T-cell (primary cell): ENCODE results near the gene CBLC. TPM values are rescaled to one million over a fixed set of nuclear protein-coding genes. Genes with fewer than 3 reads are reported as not detected.

Source experiments
- ATAC-seq, 4 experiments: fragments of 200-7000 bp in 3 of 4; fragments of 150-1000 bp in 1 of 4; cut with Tn5 transposase; replicated peaks in 1 of 4; 1 replicate in 3 of 4; 2 replicates in 1 of 4; pipeline ENCODE4 v1.10.0; 2021; ENCODE audit warnings: moderate library complexity in 3 of 4, mild to moderate bottlenecking in 2 of 4, moderate number of reproducible peaks in 1 of 4
- CTCF ChIA-PET, 2 donors: fragments of 300-600 bp; sonication (Branson Sonifier 250); formaldehyde crosslinking; loops; one replicate each; lab custom pipeline; 2022; ENCODE audit warnings: antibody characterized with exemption in 2 of 2; lab: Charles Lee
- POLR2A ChIA-PET, 2 donors: fragments of 300-600 bp; sonication (Branson Sonifier 250); formaldehyde crosslinking; loops; one replicate each; lab custom pipeline; 2022; ENCODE audit warnings: antibody characterized with exemption in 2 of 2; lab: Charles Lee
- DNase-seq, 35 experiments: peaks; one replicate each; pipeline versions ENCODE4 v3.0.0 to v3.0.0-alpha.2; 2013 to 2023
- H3K27ac ChIP-seq: one replicate; pipeline ENCODE4 v1.5.1; 2013; ENCODE audit warnings: low read length
- H3K27me3 ChIP-seq, 2 experiments: replicated peaks in 1 of 2; 1 replicate in 1 of 2; 2 replicates in 1 of 2; pipeline versions ENCODE4 v1.6.1 to v1.7.0; 2013; ENCODE audit warnings: low read length in 1 of 2, mixed read lengths in 1 of 2; ENCODE audit not compliant: control insufficient read depth in 2 of 2, insufficient read depth in 2 of 2; ENCODE audit errors: extremely low read depth in 1 of 2
- H3K36me3 ChIP-seq, 2 donors: 1 replicate in 1 of 2; 2 replicates in 1 of 2; pipeline versions ENCODE4 v1.6.1 to v1.7.0; 2013; ENCODE audit warnings: low read length in 1 of 2; ENCODE audit not compliant: control insufficient read depth in 2 of 2, insufficient read depth in 1 of 2; ENCODE audit errors: extremely low read depth in 1 of 2
- H3K4me1 ChIP-seq, 2 experiments: 1 replicate in 1 of 2; 2 replicates in 1 of 2; pipeline versions ENCODE4 v1.6.1 to v1.7.0; 2013; ENCODE audit warnings: low read length in 2 of 2, mixed read lengths in 1 of 2; ENCODE audit not compliant: insufficient read depth in 2 of 2, control insufficient read depth in 1 of 2; ENCODE audit errors: extremely low read depth in 1 of 2
- H3K4me3 ChIP-seq, 2 donors: 1 replicate in 1 of 2; 2 replicates in 1 of 2; pipeline versions ENCODE4 v1.5.1 to v1.7.0; 2013; ENCODE audit warnings: mild to moderate bottlenecking in 2 of 2, low read length in 1 of 2, moderate library complexity in 1 of 2; ENCODE audit not compliant: control insufficient read depth in 1 of 2; ENCODE audit errors: extremely low read depth in 1 of 2
- H3K9me3 ChIP-seq: 2 replicates; pipeline ENCODE4 v1.7.0; 2013
- H3K27ac Mint-ChIP-seq, 2 donors: one replicate each; pipeline ENCODE4 v1.8.0; 2020 to 2021; ENCODE audit warnings: mild to moderate bottlenecking in 2 of 2, mixed read lengths in 2 of 2
- H3K27me3 Mint-ChIP-seq, 2 donors: one replicate each; pipeline ENCODE4 v1.8.0; 2021 to 2022; ENCODE audit warnings: mixed read lengths in 2 of 2
- H3K36me3 Mint-ChIP-seq: one replicate; pipeline ENCODE4 v1.8.0; 2021; ENCODE audit warnings: mixed read lengths
- H3K4me1 Mint-ChIP-seq, 3 donors: one replicate each; pipeline ENCODE4 v1.8.0; 2020 to 2022; ENCODE audit warnings: mixed read lengths in 3 of 3, mild to moderate bottlenecking in 1 of 3
- H3K4me3 Mint-ChIP-seq, 3 donors: one replicate each; pipeline ENCODE4 v1.8.0; 2020 to 2022; ENCODE audit warnings: mild to moderate bottlenecking in 3 of 3, mixed read lengths in 3 of 3, moderate library complexity in 3 of 3
- H3K9me3 Mint-ChIP-seq, 3 donors: one replicate each; pipeline ENCODE4 v1.8.0; 2020 to 2022; ENCODE audit warnings: mixed read lengths in 3 of 3
- WGBS: methylation state at CpG from one replicate; pipeline ENCODE4 v1.1.5; 2013; ENCODE audit warnings: missing lambda C conversion rate; ENCODE audit not compliant: insufficient coverage; 5-methylcytosine and 5-hydroxymethylcytosine counted together
- total RNA-seq, 35 experiments: library from RNA in 6 of 35; stranded (reverse) in 6 of 35; fragments of 120-200 nt in 1 of 35; gene quantifications; one replicate each; pipeline versions ENCODE4 v1.2.1 to v1.2.4 and lab custom pipeline; 2013 to 2026

The CBLC gene
- total RNA-seq, 5 donors from 2014 or later (not counting 1 experiment from before 2014, with no cell fraction given), result 0.25 to 0.30 TPM; not detected in 3

- no peak overlapping the region for H3K4me3 ChIP-seq
- Mint-ChIP-seq H3K36me3 (no peaks in the 10 kb centered on the region), H3K4me3 (no peak overlapping the region), H3K27me3 (no peaks in the 10 kb centered on the region), H3K27ac (no peak overlapping the region), H3K9me3 (no peaks in the 10 kb centered on the region), H3K4me1 (peaks cover 0 to 9% (median 4%) of the 10 kb centered on the region in 3 donors)
- ATAC-seq (no peak), DNase-seq (no peak)
- H3K27me3 ChIP-seq, result peaks cover 0 to 5% of the 10 kb centered on the region in 2 experiments
- no peaks in the 10 kb centered on the region for H3K9me3 ChIP-seq
- ChIA-PET CTCF (no interaction called here), POLR2A (no interaction called here)
- H3K36me3 ChIP-seq, result no peaks in the 10 kb centered on the region
- WGBS, result no CpG with 5 or more reads among the region's 1 CpG
- no peak overlapping the region for H3K27ac ChIP-seq
- peaks cover 0 to 8% of the 10 kb centered on the region in 2 experiments for H3K4me1 ChIP-seq
These were observed 43.3 kb upstream of the CBLC start for GRCh38 chr19:44734357-44734756.

- H3K4me1 ChIP-seq, result peaks cover 0 to 8% of the 10 kb centered on the region in 2 experiments
- Mint-ChIP-seq H3K9me3 (no peaks in the 10 kb centered on the region), H3K36me3 (no peaks in the 10 kb centered on the region), H3K4me3 (no peak overlapping the region), H3K4me1 (peaks cover 0 to 5% (median 4%) of the 10 kb centered on the region in 3 donors), H3K27me3 (no peaks in the 10 kb centered on the region), H3K27ac (no peak overlapping the region)
- ChIA-PET POLR2A (no interaction called here), CTCF (no interaction called here)
- H3K4me3 ChIP-seq, result no peak overlapping the region
- no peaks in the 10 kb centered on the region for H3K9me3 ChIP-seq
- DNase-seq (no peak), ATAC-seq (no peak)
- 17% methylated on average over 2 of the region's 5 CpGs for WGBS
- no peaks in the 10 kb centered on the region for H3K36me3 ChIP-seq
- no peak overlapping the region for H3K27ac ChIP-seq
- peaks cover 0 to 5% of the 10 kb centered on the region in 2 experiments for H3K27me3 ChIP-seq
These were observed 42.7 kb upstream of the CBLC start for GRCh38 chr19:44735011-44735410.

GRCh38 chr19:44737238-44738071 lies 40.2 kb upstream of the CBLC start:
- DNase-seq, result no peak
- Mint-ChIP-seq H3K4me3 (no peak overlapping the region), H3K27ac (no peak overlapping the region), H3K36me3 (no peaks in the 10 kb centered on the region), H3K27me3 (no peaks in the 10 kb centered on the region), H3K9me3 (no peaks in the 10 kb centered on the region), H3K4me1 (peaks cover 4 to 13% (median 5%) of the 10 kb centered on the region in 3 donors)
- no peak for ATAC-seq
- Histone ChIP-seq H3K27ac (no peak overlapping the region), H3K27me3 (no peaks in the 10 kb centered on the region), H3K9me3 (no peaks in the 10 kb centered on the region), H3K36me3 (no peaks in the 10 kb centered on the region), H3K4me1 (peaks cover 0 to 15% of the 10 kb centered on the region in 2 experiments), H3K4me3 (no peak overlapping the region)
- ChIA-PET CTCF (interaction anchor here (0.6 to 1.2 kb wide), 4 partner anchors 11 to 115 kb away, joined by 3 to 6 read pairs (median 6); no protein-coding TSS in a partner anchor), POLR2A (interaction anchor here in 1 of 2 donors (1.1 kb wide), 1 partner anchor 13 kb away, joined by 3 read pairs; no protein-coding TSS in a partner anchor)
- WGBS, result 82% methylated on average over 6 of the region's 13 CpGs

- H3K27ac ChIP-seq, result no peak overlapping the region
- no peak for ATAC-seq
These were observed 39.6 kb upstream of the CBLC start for GRCh38 chr19:44738136-44738535.

GRCh38 chr19:44738603-44739558 lies 38.8 kb upstream of the CBLC start:
- no peak overlapping the region for H3K27ac Mint-ChIP-seq
- Histone ChIP-seq H3K9me3 (no peaks in the 10 kb centered on the region), H3K4me1 (peaks cover 0 to 15% of the 10 kb centered on the region in 2 experiments), H3K4me3 (no peak overlapping the region), H3K36me3 (no peaks in the 10 kb centered on the region), H3K27ac (no peak overlapping the region), H3K27me3 (no peaks in the 10 kb centered on the region)
- no peak overlapping the region for H3K4me3 Mint-ChIP-seq
- WGBS, result 68% methylated on average over 7 of the region's 11 CpGs
- H3K4me1 Mint-ChIP-seq, result peaks cover 4 to 19% (median 9%) of the 10 kb centered on the region in 3 donors
- DNase-seq (no peak), ATAC-seq (no peak)
- no peaks in the 10 kb centered on the region for H3K27me3 Mint-ChIP-seq
- H3K9me3 Mint-ChIP-seq, result no peaks in the 10 kb centered on the region
- no peaks in the 10 kb centered on the region for H3K36me3 Mint-ChIP-seq
- CTCF ChIA-PET, result interaction anchor here in 1 of 2 donors (0.7 to 1.3 kb wide), 3 partner anchors 13 to 50 kb away, joined by 3 to 6 read pairs (median 4); no protein-coding TSS in a partner anchor
- POLR2A ChIA-PET, result interaction anchor here in 1 of 2 donors (1.1 kb wide), 1 partner anchor 15 kb away, joined by 3 read pairs; no protein-coding TSS in a partner anchor

More at GRCh38 chr19:44738136-44738535, 39.6 kb upstream of the CBLC start:
- peaks cover 4 to 19% (median 9%) of the 10 kb centered on the region in 3 donors for H3K4me1 Mint-ChIP-seq
- ChIA-PET CTCF (interaction anchor here (0.6 to 1.3 kb wide), 3 partner anchors 12 to 42 kb away, joined by 3 to 6 read pairs (median 6); no protein-coding TSS in a partner anchor), POLR2A (interaction anchor here in 1 of 2 donors (1.1 kb wide), 1 partner anchor 14 kb away, joined by 3 read pairs; no protein-coding TSS in a partner anchor)
- no CpG with 5 or more reads among the region's 2 CpGs for WGBS
- H3K9me3 Mint-ChIP-seq, result no peaks in the 10 kb centered on the region
- no peak for DNase-seq
- Histone ChIP-seq H3K27me3 (no peaks in the 10 kb centered on the region), H3K9me3 (no peaks in the 10 kb centered on the region), H3K36me3 (no peaks in the 10 kb centered on the region), H3K4me1 (peaks cover 0 to 15% of the 10 kb centered on the region in 2 experiments), H3K4me3 (no peak overlapping the region)
- H3K27me3 Mint-ChIP-seq, result no peaks in the 10 kb centered on the region
- H3K36me3 Mint-ChIP-seq, result no peaks in the 10 kb centered on the region
- no peak overlapping the region for H3K27ac Mint-ChIP-seq
- no peak overlapping the region for H3K4me3 Mint-ChIP-seq
